GM10266 (cell line): ENCODE measurements around the gene DUS1L.

Source experiments
- DNase-seq: peaks from one replicate; pipeline ENCODE4 v3.0.0; 2012; ENCODE audit errors: extremely low spot score
- CTCF ChIP-seq: IDR thresholded peaks from 2 replicates; pipeline ENCODE4 v1.5.1; 2012; ENCODE audit warnings: mild to moderate bottlenecking, low read depth; ENCODE audit not compliant: control insufficient read depth, insufficient read depth; ENCODE audit errors: missing control alignments

DUS1L gene

GRCh38 chr17:82105882-82106687 is 40.5 kb upstream of the DUS1L start:
- peak; percentile 93 for DNase-seq
- peak; percentile 59 for TF ChIP-seq CTCF

GRCh38 chr17:82105417-82105881 is 39.8 kb upstream of the DUS1L start:
- no peak for TF ChIP-seq CTCF
- DNase-seq, result no peak

- DNase-seq, result no peak
- no peak for TF ChIP-seq CTCF
Measured at GRCh38 chr17:82104797-82105416, 39.3 kb upstream of the DUS1L start.

- no peak for DNase-seq
- no peak for TF ChIP-seq CTCF
Measured at GRCh38 chr17:82103553-82104451, 38.2 kb upstream of the DUS1L start.

GRCh38 chr17:82101767-82102679 is 36.4 kb upstream of the DUS1L start:
- TF ChIP-seq CTCF, result no peak
- DNase-seq, result no peak

GRCh38 chr17:82101301-82101715 is 35.7 kb upstream of the DUS1L start:
- TF ChIP-seq CTCF, result no peak
- DNase-seq, result no peak
